Measurements from ENCODE around the gene CYYR1.

DNA sequence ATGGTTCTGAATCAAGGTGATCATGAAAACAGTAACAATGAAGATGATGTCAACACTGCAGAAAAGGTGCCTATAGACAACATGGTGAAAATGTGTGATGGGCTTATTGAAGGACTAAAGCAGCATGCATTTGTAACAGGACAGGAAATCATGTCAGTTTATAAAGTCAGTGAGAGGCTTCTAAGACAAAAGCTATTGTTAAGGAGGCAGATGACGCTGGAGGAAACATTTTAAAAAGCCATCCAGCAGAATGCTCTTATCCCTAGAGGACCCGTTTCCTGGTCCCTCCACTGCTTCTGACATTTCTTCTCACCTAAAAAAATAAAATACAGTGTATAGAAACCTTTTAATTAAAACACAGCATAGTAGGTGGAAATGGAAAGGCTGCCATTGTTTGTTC lies 40.9 kb downstream of the CYYR1 start:
- no peak for TF ChIP-seq SMC3 (IDR thresholded peaks at IDR 0.05)
- TF ChIP-seq, protein P1, sequence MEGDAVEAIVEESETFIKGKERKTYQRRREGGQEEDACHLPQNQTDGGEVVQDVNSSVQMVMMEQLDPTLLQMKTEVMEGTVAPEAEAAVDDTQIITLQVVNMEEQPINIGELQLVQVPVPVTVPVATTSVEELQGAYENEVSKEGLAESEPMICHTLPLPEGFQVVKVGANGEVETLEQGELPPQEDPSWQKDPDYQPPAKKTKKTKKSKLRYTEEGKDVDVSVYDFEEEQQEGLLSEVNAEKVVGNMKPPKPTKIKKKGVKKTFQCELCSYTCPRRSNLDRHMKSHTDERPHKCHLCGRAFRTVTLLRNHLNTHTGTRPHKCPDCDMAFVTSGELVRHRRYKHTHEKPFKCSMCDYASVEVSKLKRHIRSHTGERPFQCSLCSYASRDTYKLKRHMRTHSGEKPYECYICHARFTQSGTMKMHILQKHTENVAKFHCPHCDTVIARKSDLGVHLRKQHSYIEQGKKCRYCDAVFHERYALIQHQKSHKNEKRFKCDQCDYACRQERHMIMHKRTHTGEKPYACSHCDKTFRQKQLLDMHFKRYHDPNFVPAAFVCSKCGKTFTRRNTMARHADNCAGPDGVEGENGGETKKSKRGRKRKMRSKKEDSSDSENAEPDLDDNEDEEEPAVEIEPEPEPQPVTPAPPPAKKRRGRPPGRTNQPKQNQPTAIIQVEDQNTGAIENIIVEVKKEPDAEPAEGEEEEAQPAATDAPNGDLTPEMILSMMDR (IDR thresholded peaks at IDR 0.05) = no peak
- TF ChIP-seq POLR2A (IDR thresholded peaks at IDR 0.05; ENCODE audit: low read length) = no peak
- no peak for TF ChIP-seq JUN (IDR thresholded peaks at IDR 0.05)
- no peak for TF ChIP-seq PHF8 (IDR thresholded peaks at IDR 0.05; ENCODE audit: borderline replicate concordance, low read depth)
- TF ChIP-seq NFE2L2 (conservative IDR thresholded peaks at IDR 0.05; ENCODE audit: low read length) = no peak
- TF ChIP-seq MAFK (IDR thresholded peaks at IDR 0.05; ENCODE audit: partially characterized antibody) = no peak
- no peak for TF ChIP-seq RAD21 (conservative IDR thresholded peaks at IDR 0.05 in 1 of 2, IDR thresholded peaks at IDR 0.05 in 1 of 2)
- no peak for TF ChIP-seq JUNB (IDR thresholded peaks at IDR 0.05)
- TF ChIP-seq, protein P2, sequence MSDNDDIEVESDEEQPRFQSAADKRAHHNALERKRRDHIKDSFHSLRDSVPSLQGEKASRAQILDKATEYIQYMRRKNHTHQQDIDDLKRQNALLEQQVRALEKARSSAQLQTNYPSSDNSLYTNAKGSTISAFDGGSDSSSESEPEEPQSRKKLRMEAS (IDR thresholded peaks at IDR 0.05) = no peak
- TF ChIP-seq MYC (IDR thresholded peaks at IDR 0.05; ENCODE audit: borderline replicate concordance, low read length) = no peak

Measured in A549 (cell line).